Right atrium auricular region (tissue), 2 donors: Measurements from ENCODE around the gene EFNA5. TPM values are rescaled to one million over a fixed set of nuclear protein-coding genes. Genes with fewer than 3 reads are reported as not detected.

ENCODE experiments used
- DNase-seq: peaks from one replicate; pipeline ENCODE4 v3.0.0-alpha.2; 2019; ENCODE audit warnings: low spot score
- H3K27ac ChIP-seq, 2 donors: fragments of 200-600 bp; sonication (generic); 1 replicate in 1 of 2; 2 replicates in 1 of 2; pipeline ENCODE4 v1.5.1; 2016 to 2019
- H3K27me3 ChIP-seq, 2 donors: fragments of 200-600 bp; sonication (generic); one replicate each; pipeline versions ENCODE4 v1.5.1 to v1.6.0; 2017 to 2019
- H3K36me3 ChIP-seq: fragments of 200-600 bp; sonication (generic); one replicate; pipeline ENCODE4 v1.5.1; 2016
- H3K4me1 ChIP-seq, 2 donors: fragments of 200-600 bp; sonication (generic); one replicate each; pipeline versions ENCODE4 v1.5.1 to v1.6.0; 2017 to 2019
- H3K4me3 ChIP-seq, 2 donors: fragments of 200-600 bp; sonication (generic); 1 replicate in 1 of 2; 2 replicates in 1 of 2; pipeline ENCODE4 v1.5.1; 2017 to 2019; ENCODE audit warnings: mild to moderate bottlenecking in 1 of 2, moderate library complexity in 1 of 2
- H3K9me3 ChIP-seq, 2 donors: fragments of 200-600 bp; sonication (generic); one replicate each; pipeline ENCODE4 v1.5.1; 2019
- CTCF ChIP-seq, 2 donors: fragments of 200-600 bp; sonication (generic); IDR thresholded peaks; one replicate each; pipeline ENCODE4 v1.5.1; 2019; ENCODE audit warnings: antibody characterized with exemption in 2 of 2
- total RNA-seq, 2 donors: library from RNA; depleted of rRNA; stranded (reverse); fragments of >200 nt; gene quantifications; one replicate each; pipeline ENCODE4 v1.1.0, GENCODE V29; 2016

Gene EFNA5
- total RNA-seq, 2 donors from 2014 or later = 17.0 to 19.2 TPM

- no peak overlapping the region for H3K27ac ChIP-seq
- no peak for TF ChIP-seq CTCF (IDR thresholded peaks at IDR 0.05)
Measured at GRCh38 chr5:107510125-107510524, 160.6 kb downstream of the EFNA5 start.

GRCh38 chr5:107508097-107508496, 162.6 kb downstream of the EFNA5 start:
- TF ChIP-seq CTCF (IDR thresholded peaks at IDR 0.05) = no peak
- Histone ChIP-seq H3K27ac (no peak overlapping the region), H3K27me3 (no peaks in the 10 kb centered on the region), H3K4me3 (no peak overlapping the region), H3K9me3 (no peaks in the 10 kb centered on the region), H3K36me3 (no peaks in the 10 kb centered on the region), H3K4me1 (no peaks in the 10 kb centered on the region)
- no peak for DNase-seq

More at GRCh38 chr5:107510125-107510524, 160.6 kb downstream of the EFNA5 start:
- no peaks in the 10 kb centered on the region for H3K4me1 ChIP-seq
- no peak overlapping the region for H3K4me3 ChIP-seq
- H3K36me3 ChIP-seq = no peaks in the 10 kb centered on the region
- no peaks in the 10 kb centered on the region for H3K27me3 ChIP-seq
- H3K9me3 ChIP-seq = no peaks in the 10 kb centered on the region
- no peak for DNase-seq

- no peak for TF ChIP-seq CTCF (IDR thresholded peaks at IDR 0.05)
- no peaks in the 10 kb centered on the region for H3K4me1 ChIP-seq
- H3K4me3 ChIP-seq = no peak overlapping the region
- H3K27ac ChIP-seq = no peak overlapping the region
- no peaks in the 10 kb centered on the region for H3K36me3 ChIP-seq
- DNase-seq = no peak
- H3K9me3 ChIP-seq = no peaks in the 10 kb centered on the region
- no peaks in the 10 kb centered on the region for H3K27me3 ChIP-seq
Measured at GRCh38 chr5:107505763-107506534, 164.8 kb downstream of the EFNA5 start.

GRCh38 chr5:107504424-107504823, 166.3 kb downstream of the EFNA5 start:
- Histone ChIP-seq H3K4me1 (no peaks in the 10 kb centered on the region), H3K4me3 (no peak overlapping the region), H3K27ac (no peak overlapping the region), H3K36me3 (no peaks in the 10 kb centered on the region), H3K27me3 (no peaks in the 10 kb centered on the region), H3K9me3 (no peaks in the 10 kb centered on the region)
- DNase-seq = no peak
- TF ChIP-seq CTCF (IDR thresholded peaks at IDR 0.05) = no peak

GRCh38 chr5:107502676-107503060, 168.1 kb downstream of the EFNA5 start:
- H3K36me3 ChIP-seq = no peaks in the 10 kb centered on the region
- no peak overlapping the region for H3K4me3 ChIP-seq
- H3K4me1 ChIP-seq = no peaks in the 10 kb centered on the region
- TF ChIP-seq CTCF (IDR thresholded peaks at IDR 0.05) = no peak
- H3K27ac ChIP-seq = no peak overlapping the region
- DNase-seq = no peak
- no peaks in the 10 kb centered on the region for H3K27me3 ChIP-seq
- no peaks in the 10 kb centered on the region for H3K9me3 ChIP-seq
